MCF 10A (cell line): ENCODE data around the gene PAK1. TPM values are rescaled to one million over a fixed set of nuclear protein-coding genes. Genes with fewer than 3 reads are reported as not detected.

Source experiments
- BruUV-seq: library from RNA; stranded (reverse); fragments of 400-500 nt; replicated peaks from 2 replicates; lab custom pipeline; 2021; lab: Mats Ljungman, UMichigan
- CTCF ChIA-PET: fragments of 300-600 bp; sonication (Branson Sonifier 250); formaldehyde crosslinking; extraction: SDS; loops from one replicate; lab custom pipeline; 2021; ENCODE audit warnings: antibody characterized with exemption, inconsistent platforms; lab: Yijun Ruan, JAX
- POLR2A ChIA-PET: fragments of 300-600, 350-650 bp; sonication (Branson Sonifier 250); formaldehyde crosslinking; extraction: SDS; loops from one replicate; lab custom pipeline; 2020; ENCODE audit warnings: antibody characterized with exemption, inconsistent platforms; lab: Yijun Ruan, JAX
- DNase-seq: peaks from one replicate; pipeline ENCODE4 v3.0.0-alpha.2; 2018; ENCODE audit not compliant: unreplicated experiment
- H3K27ac Mint-ChIP-seq: one replicate; pipeline ENCODE4 v1.8.0; 2022; ENCODE audit warnings: mild to moderate bottlenecking, low read depth, mixed read lengths; ENCODE audit not compliant: unreplicated experiment
- H3K27me3 Mint-ChIP-seq: one replicate; pipeline ENCODE4 v1.8.0; 2022; ENCODE audit warnings: mixed read lengths; ENCODE audit not compliant: insufficient read depth, unreplicated experiment
- H3K36me3 Mint-ChIP-seq: one replicate; pipeline ENCODE4 v1.8.0; 2022; ENCODE audit warnings: mild to moderate bottlenecking, moderate library complexity, mixed read lengths; ENCODE audit not compliant: insufficient read depth, unreplicated experiment
- H3K4me1 Mint-ChIP-seq: one replicate; pipeline ENCODE4 v1.8.0; 2022; ENCODE audit warnings: mixed read lengths; ENCODE audit not compliant: insufficient read depth, unreplicated experiment
- H3K4me3 Mint-ChIP-seq: one replicate; pipeline ENCODE4 v1.8.0; 2022; ENCODE audit warnings: mild to moderate bottlenecking, moderate library complexity, mixed read lengths; ENCODE audit not compliant: unreplicated experiment
- H3K9me3 Mint-ChIP-seq: one replicate; pipeline ENCODE4 v1.8.0; 2022; ENCODE audit warnings: mixed read lengths; ENCODE audit not compliant: unreplicated experiment
- CTCF ChIP-seq: fragments of 200-600 bp; IDR thresholded peaks from one replicate; pipeline ENCODE4 v1.8.0; 2022; ENCODE audit warnings: antibody characterized with exemption, mild to moderate bottlenecking; ENCODE audit not compliant: unreplicated experiment
- intact Hi-C: fragments of 100-400 bp; cut with micrococcal nuclease; formaldehyde crosslinking; loops from 2 replicates; pipeline ENCODE4 v1.14.1; 2022
- total RNA-seq: library from RNA; stranded (reverse); gene quantifications from 2 replicates; pipeline ENCODE4 v1.2.3, GENCODE V29; 2022

The PAK1 gene
- total RNA-seq, 1 experiment from 2014 or later, result 24.0 TPM

GRCh38 chr11:77518471-77518870 is 44.6 kb upstream of the PAK1 start:
- Mint-ChIP-seq H3K4me3 (no peak overlapping the region), H3K9me3 (no peaks in the 10 kb centered on the region), H3K27me3 (no peaks in the 10 kb centered on the region), H3K4me1 (no peaks in the 10 kb centered on the region), H3K27ac (no peak overlapping the region), H3K36me3 (no peaks in the 10 kb centered on the region)
- intact Hi-C loops, result no loop called here
- POLR2A ChIA-PET, result interaction anchor here (1.2 kb wide), 1 partner anchor 11 kb away, joined by 3 read pairs; no protein-coding TSS in a partner anchor
- no TSS peak for BruUV-seq
- CTCF ChIA-PET, result no interaction called here
- TF ChIP-seq CTCF, result no peak
- no peak for DNase-seq

- H3K9me3 Mint-ChIP-seq, result no peaks in the 10 kb centered on the region
- intact Hi-C loops, result no loop called here
- POLR2A ChIA-PET, result interaction anchor here (1.2 kb wide), 1 partner anchor 10 kb away, joined by 3 read pairs; no protein-coding TSS in a partner anchor
- H3K4me3 Mint-ChIP-seq, result no peak overlapping the region
- no peaks in the 10 kb centered on the region for H3K36me3 Mint-ChIP-seq
- no peak for TF ChIP-seq CTCF
- H3K4me1 Mint-ChIP-seq, result no peaks in the 10 kb centered on the region
- CTCF ChIA-PET, result interaction anchor here (0.5 kb wide), 1 partner anchor 30 kb away, joined by 3 read pairs; no protein-coding TSS in a partner anchor
- H3K27me3 Mint-ChIP-seq, result no peaks in the 10 kb centered on the region
- H3K27ac Mint-ChIP-seq, result no peak overlapping the region
- no peak for DNase-seq
- no TSS peak for BruUV-seq
Observed at GRCh38 chr11:77517753-77518152, 43.9 kb upstream of the PAK1 start.

GRCh38 chr11:77517226-77517625 is 43.3 kb upstream of the PAK1 start:
- POLR2A ChIA-PET, result interaction anchor here (1.2 kb wide), 1 partner anchor 10 kb away, joined by 3 read pairs; no protein-coding TSS in a partner anchor
- no peak overlapping the region for H3K4me3 Mint-ChIP-seq
- H3K4me1 Mint-ChIP-seq, result no peaks in the 10 kb centered on the region
- H3K36me3 Mint-ChIP-seq, result no peaks in the 10 kb centered on the region
- TF ChIP-seq CTCF, result no peak
- intact Hi-C loops, result no loop called here
- no peaks in the 10 kb centered on the region for H3K9me3 Mint-ChIP-seq
- H3K27ac Mint-ChIP-seq, result no peak overlapping the region
- no peaks in the 10 kb centered on the region for H3K27me3 Mint-ChIP-seq
- no TSS peak for BruUV-seq
- CTCF ChIA-PET, result interaction anchor here (0.5 kb wide), 1 partner anchor 31 kb away, joined by 3 read pairs; no protein-coding TSS in a partner anchor
- no peak for DNase-seq

- DNase-seq, result no peak
- H3K27me3 Mint-ChIP-seq, result no peaks in the 10 kb centered on the region
- ChIA-PET CTCF (interaction anchor here (0.7 to 1.9 kb wide), 2 partner anchors 32 to 33 kb away, joined by 4 to 5 read pairs; no protein-coding TSS in a partner anchor), POLR2A (no interaction called here)
- TF ChIP-seq CTCF, result no peak
- H3K27ac Mint-ChIP-seq, result no peak overlapping the region
- intact Hi-C loops, result no loop called here
- H3K9me3 Mint-ChIP-seq, result no peaks in the 10 kb centered on the region
- H3K36me3 Mint-ChIP-seq, result no peaks in the 10 kb centered on the region
- BruUV-seq, result no TSS peak
- H3K4me3 Mint-ChIP-seq, result no peak overlapping the region
- peaks cover 4% of the 10 kb centered on the region for H3K4me1 Mint-ChIP-seq
Observed at GRCh38 chr11:77515483-77515882, 41.6 kb upstream of the PAK1 start.
